ENCODE data around the gene CDPF1. TPM values are rescaled to one million over a fixed set of nuclear protein-coding genes. Genes with fewer than 3 reads are reported as not detected.

The CDPF1 gene
- total and polyA plus RNA-seq, 2 of the 13 experiments (the other 11 are each of a cell fraction or from before 2014, with no cell fraction given) = 5.2 to 8.1 TPM

GRCh38 chr22:46250035-46250782 lies at the start of gene CDPF1 (continued):
- TF ChIP-seq STAT6 (CRISPR knock-in tag; IDR thresholded peaks at IDR 0.05; ENCODE audit: borderline replicate concordance) (0 out of 2 replicates have a peak, but pooled peaks have one; percentile 77), RORA (CRISPR knock-in tag; IDR thresholded peaks at IDR 0.05) (no peak), ZNF713 (CRISPR knock-in tag; IDR thresholded peaks at IDR 0.05) (peak; percentile 88; the same call in 1 of the 2 replicates), ZNF10 (CRISPR knock-in tag; IDR thresholded peaks at IDR 0.05; ENCODE audit: borderline replicate concordance, low read depth) (no peak), GABPB1 (CRISPR knock-in tag; IDR thresholded peaks at IDR 0.05) (peak; percentile 92), MNT (IDR thresholded peaks at IDR 0.05) (no peak), KDM6A (CRISPR knock-in tag; IDR thresholded peaks at IDR 0.05; ENCODE audit: low read depth) (no peak), REST (IDR thresholded peaks at IDR 0.05; ENCODE audit: borderline replicate concordance in 1 of 2, low read depth in 1 of 2, low read length in 2 of 2) (no peak), PLRG1 (conservative IDR thresholded peaks at IDR 0.05) (no peak), THRA (CRISPR knock-in tag; IDR thresholded peaks at IDR 0.05; ENCODE audit: borderline replicate concordance) (peak; percentile 49; the same call in 1 of the 2 replicates), PBX3 (CRISPR knock-in tag; IDR thresholded peaks at IDR 0.05; ENCODE audit: borderline replicate concordance) (no peak), ZNF503 (CRISPR knock-in tag; IDR thresholded peaks at IDR 0.05) (no peak; the same call in 1 of the 2 replicates), PRPF4 (IDR thresholded peaks at IDR 0.05; ENCODE audit: low read depth, low read length, poor library complexity, severe bottlenecking) (no peak), ZNF124 (CRISPR knock-in tag; IDR thresholded peaks at IDR 0.05) (no peak), MZF1 (CRISPR knock-in tag; IDR thresholded peaks at IDR 0.05; ENCODE audit: borderline replicate concordance) (no peak)

Data from HepG2 (cell line).